Head of caudate nucleus (tissue), 42 donors: ENCODE data around the gene KCNIP4.

ENCODE experiments used
- DNase-seq, 42 donors: peaks; one replicate each; pipeline versions ENCODE4 v3.0.0 to v3.0.0-alpha.2; 2020 to 2021; ENCODE audit warnings: mixed read lengths in 7 of 42
- intact Hi-C: fragments of 100-400 bp; cut with DNase I; formaldehyde crosslinking; loops from one replicate; pipeline ENCODE4 v1.15.0; 2022

Gene KCNIP4

GRCh38 chr4:21921526-21922180, 26.9 kb downstream of the KCNIP4 start:
- intact Hi-C loops = no loop called here
- DNase-seq = peak in 6 of 42 donors; percentile 12 to 52 (median 18)

GRCh38 chr4:21915761-21916160, 32.8 kb downstream of the KCNIP4 start:
- no peak for DNase-seq
- intact Hi-C loops = no loop called here

- peak in 2 of 42 donors; percentile 9 for DNase-seq
- intact Hi-C loops = no loop called here
These were observed 46.7 kb downstream of the KCNIP4 start for GRCh38 chr4:21901831-21902230.

- intact Hi-C loops = no loop called here
- no peak for DNase-seq
These were observed 47.3 kb downstream of the KCNIP4 start for GRCh38 chr4:21901281-21901680.

GRCh38 chr4:21900211-21900610, 48.4 kb downstream of the KCNIP4 start:
- intact Hi-C loops = no loop called here
- no peak for DNase-seq

- intact Hi-C loops = no loop called here
- no peak for DNase-seq
These were observed 50.5 kb downstream of the KCNIP4 start for GRCh38 chr4:21898101-21898500.

GRCh38 chr4:21896767-21897166, 51.8 kb downstream of the KCNIP4 start:
- DNase-seq = no peak

GRCh38 chr4:21893136-21893535, 55.4 kb downstream of the KCNIP4 start:
- no peak for DNase-seq
- intact Hi-C loops = no loop called here

More at GRCh38 chr4:21896767-21897166, 51.8 kb downstream of the KCNIP4 start:
- intact Hi-C loops = no loop called here

GRCh38 chr4:21890231-21890630, 58.3 kb downstream of the KCNIP4 start:
- intact Hi-C loops = no loop called here
- DNase-seq = no peak

- intact Hi-C loops = no loop called here
- no peak for DNase-seq
These were observed 60.2 kb downstream of the KCNIP4 start for GRCh38 chr4:21888195-21888976.

- intact Hi-C loops = no loop called here
- DNase-seq = no peak
These were observed 61.1 kb downstream of the KCNIP4 start for GRCh38 chr4:21887481-21887880.

- intact Hi-C loops = no loop called here
- DNase-seq = no peak
These were observed 62.8 kb downstream of the KCNIP4 start for GRCh38 chr4:21885770-21886169.

- DNase-seq = no peak
- intact Hi-C loops = no loop called here
These were observed 63.3 kb downstream of the KCNIP4 start for GRCh38 chr4:21885241-21885640.

- intact Hi-C loops = no loop called here
- DNase-seq = no peak
These were observed 64.0 kb downstream of the KCNIP4 start for GRCh38 chr4:21884615-21885014.

- intact Hi-C loops = no loop called here
These were observed 66.3 kb downstream of the KCNIP4 start for GRCh38 chr4:21882051-21882839.

GRCh38 chr4:21879187-21879586, 69.4 kb downstream of the KCNIP4 start:
- no peak for DNase-seq
- intact Hi-C loops = no loop called here

More at GRCh38 chr4:21882051-21882839, 66.3 kb downstream of the KCNIP4 start:
- no peak for DNase-seq

- no peak for DNase-seq
- intact Hi-C loops = no loop called here
These were observed 71.9 kb downstream of the KCNIP4 start for GRCh38 chr4:21876711-21877110.

GRCh38 chr4:21873145-21873544, 75.4 kb downstream of the KCNIP4 start:
- intact Hi-C loops = no loop called here
- no peak for DNase-seq

- intact Hi-C loops = no loop called here
- no peak for DNase-seq
These were observed 76.5 kb downstream of the KCNIP4 start for GRCh38 chr4:21872101-21872500.
